Measurements from ENCODE around the gene CTRB1.

GRCh38 chr16:75246504-75247205 lies 27.9 kb downstream of the CTRB1 start:
- TF ChIP-seq CTCF (IDR thresholded peaks at IDR 0.05) (no peak), POLR2A (IDR thresholded peaks at IDR 0.05) (no peak)

Measured in Peyer's patch (tissue), 4 donors.